Cardiac septum (tissue), 1 donor: ENCODE data around the gene NSUN5. TPM values are rescaled to one million over a fixed set of nuclear protein-coding genes. Genes with fewer than 3 reads are reported as not detected.
A peak's percentile ranks its signal among the peaks of the same experiment; 100 is the strongest.
"Not testable (repeated sequence)": the region's sequence is repeated elsewhere in the genome, so short reads cannot be mapped to it uniquely, and the experiment has no call there.

Source experiments
- DNase-seq: peaks from one replicate; pipeline ENCODE4 v3.0.0-alpha.2; 2020; ENCODE audit warnings: low spot score
- intact Hi-C: fragments of 100-400 bp; cut with DNase I; formaldehyde crosslinking; loops from one replicate; pipeline ENCODE4 v1.14.0; 2022
- total RNA-seq: library from RNA; stranded (reverse); fragmentation: NEBNext Ultra II Directional; extraction: Animal tissue kit (Norgen Biotek cat#: 25700); gene quantifications from one replicate; pipeline ENCODE4 v1.2.1, GENCODE V29; 2021
- donor health status: DM: no; HTN: no; CAD: no.

NSUN5 gene
- total RNA-seq, 1 donor from 2014 or later, result 15.5 TPM

DNA sequence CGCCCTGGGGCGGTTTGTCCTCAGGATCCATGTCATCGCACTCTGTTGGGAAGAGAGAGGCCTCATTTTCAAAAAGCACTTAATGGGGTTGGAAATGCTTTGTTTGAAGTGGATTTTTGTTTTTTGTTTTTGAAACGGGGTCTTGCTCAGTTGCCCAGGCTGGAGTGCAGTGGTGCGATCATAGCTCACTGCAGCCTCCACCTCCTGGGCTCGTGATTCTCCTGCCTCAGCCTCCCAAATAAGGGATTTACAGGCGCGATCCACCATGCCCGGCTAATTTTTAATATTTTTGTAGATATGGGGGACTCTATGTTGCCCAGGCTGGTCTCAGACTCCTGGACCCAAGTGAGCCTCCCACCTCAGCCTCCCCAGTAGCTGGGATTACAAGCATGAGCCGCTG lies 20.1 kb upstream of the NSUN5 start:
- DNase-seq, result no peak
- intact Hi-C loops, result no loop called here

DNA sequence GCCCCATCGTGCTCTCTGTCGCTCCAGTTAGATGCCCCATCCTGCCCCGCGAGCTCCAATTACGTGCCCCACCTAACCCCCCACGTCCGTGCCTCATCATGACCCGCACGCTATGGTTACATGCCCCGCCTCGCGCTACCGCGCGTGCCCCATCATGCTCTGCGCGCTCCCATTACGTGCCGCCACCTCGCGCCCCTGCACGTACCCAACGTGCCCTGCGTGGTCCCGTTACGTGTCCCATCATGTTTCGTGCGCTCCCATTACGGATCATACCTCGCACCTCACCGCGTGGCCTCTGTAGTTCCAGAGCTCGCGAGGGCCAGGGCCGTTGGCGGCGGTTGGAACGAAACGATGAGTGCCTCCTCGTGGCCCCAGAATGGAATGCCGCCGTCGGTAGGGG lies 19.3 kb upstream of the NSUN5 start, which contains the start of the genes FKBP6 and TRIM50:
TSS of gene FKBP6 (plus strand) at position 240 of the 400 bp plus-strand sequence. CDS start 268 bp downstream, outside the sequence.
TSS of gene TRIM50 (minus strand) at position 161 of the 400 bp plus-strand sequence. CDS start 3,295 bp downstream, outside the sequence.
- intact Hi-C loops, DNase-seq: not testable (repeated sequence)

DNA sequence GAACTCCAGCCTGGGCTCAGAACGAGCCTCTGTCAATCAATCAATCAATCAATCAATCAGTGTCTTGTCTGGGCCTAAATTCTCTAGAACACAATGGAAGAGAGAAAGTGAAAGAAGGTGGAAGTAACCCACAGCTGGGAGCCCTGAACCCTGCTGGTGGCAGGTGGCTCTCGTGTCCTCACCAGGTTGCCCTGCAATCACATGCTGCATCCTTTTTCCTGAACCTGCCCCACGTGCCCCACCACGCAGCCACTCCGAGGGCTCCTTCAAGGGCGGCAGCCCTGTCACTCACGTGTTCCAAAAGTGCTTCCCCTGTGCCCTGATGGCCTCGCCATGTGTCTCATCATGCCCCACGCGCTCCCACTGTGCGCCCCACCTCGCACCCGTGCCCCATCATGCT lies 18.8 kb upstream of the NSUN5 start:
- DNase-seq, intact Hi-C loops: not testable (repeated sequence)

DNA sequence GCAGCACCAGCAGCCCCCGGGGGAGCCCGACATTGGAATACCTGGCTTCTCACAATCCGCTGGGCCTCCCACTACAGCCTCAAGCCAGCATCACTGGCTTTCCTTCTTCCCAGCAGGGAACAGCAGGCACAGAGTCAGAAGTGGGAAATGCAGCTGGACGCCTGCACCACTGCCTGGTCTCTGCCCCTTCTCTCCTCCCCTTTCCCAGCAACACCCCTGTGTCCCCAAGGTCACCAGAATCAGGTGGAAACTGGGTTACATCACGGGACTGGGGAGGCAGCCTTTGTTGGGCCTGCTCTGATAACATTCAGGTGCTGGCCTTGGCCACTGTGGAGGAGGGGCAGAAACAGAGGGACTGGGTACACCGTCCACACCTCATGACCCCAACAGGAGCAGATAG lies 16.8 kb upstream of the NSUN5 start:
- DNase-seq, intact Hi-C loops: not testable (repeated sequence)

DNA sequence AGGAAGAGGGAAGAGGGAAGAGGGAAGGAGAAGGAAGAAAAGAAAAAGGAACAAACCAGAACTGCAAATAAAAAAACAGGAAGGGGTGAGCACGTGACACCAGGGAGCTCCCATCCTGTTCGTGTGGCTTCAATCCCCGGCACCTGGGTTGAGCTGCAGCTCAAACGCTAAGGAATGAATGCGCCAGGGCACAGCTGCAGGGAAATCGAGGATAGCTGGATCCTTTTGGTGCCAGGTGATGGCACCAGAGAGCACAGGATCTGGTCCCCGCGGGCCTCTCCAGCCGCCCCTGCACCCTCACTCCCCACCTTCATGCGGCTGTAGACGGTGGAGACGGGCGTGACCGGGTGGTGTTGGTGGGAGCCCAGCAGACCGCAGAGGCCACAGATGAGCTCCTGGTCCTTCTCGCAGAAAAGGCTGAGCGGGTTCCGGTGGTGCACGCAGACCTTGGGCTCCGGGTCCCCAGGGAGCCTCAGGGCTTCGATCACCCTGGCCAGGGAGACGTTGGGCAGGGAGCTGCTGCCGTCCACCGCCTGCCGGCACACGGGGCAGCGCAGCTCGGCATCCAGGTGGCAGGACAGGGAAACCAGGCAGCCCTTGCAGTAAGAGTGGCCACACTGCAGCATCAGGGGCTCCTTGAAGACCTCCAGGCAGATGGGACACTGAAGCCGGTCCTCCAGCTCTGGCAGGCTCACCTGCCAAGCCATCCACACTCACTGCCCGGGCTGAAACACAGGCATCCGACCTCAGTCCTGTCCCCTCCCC lies 15.6 kb upstream of the NSUN5 start:
- intact Hi-C loops, result not testable (repeated sequence)
- peak; percentile 78 for DNase-seq

DNA sequence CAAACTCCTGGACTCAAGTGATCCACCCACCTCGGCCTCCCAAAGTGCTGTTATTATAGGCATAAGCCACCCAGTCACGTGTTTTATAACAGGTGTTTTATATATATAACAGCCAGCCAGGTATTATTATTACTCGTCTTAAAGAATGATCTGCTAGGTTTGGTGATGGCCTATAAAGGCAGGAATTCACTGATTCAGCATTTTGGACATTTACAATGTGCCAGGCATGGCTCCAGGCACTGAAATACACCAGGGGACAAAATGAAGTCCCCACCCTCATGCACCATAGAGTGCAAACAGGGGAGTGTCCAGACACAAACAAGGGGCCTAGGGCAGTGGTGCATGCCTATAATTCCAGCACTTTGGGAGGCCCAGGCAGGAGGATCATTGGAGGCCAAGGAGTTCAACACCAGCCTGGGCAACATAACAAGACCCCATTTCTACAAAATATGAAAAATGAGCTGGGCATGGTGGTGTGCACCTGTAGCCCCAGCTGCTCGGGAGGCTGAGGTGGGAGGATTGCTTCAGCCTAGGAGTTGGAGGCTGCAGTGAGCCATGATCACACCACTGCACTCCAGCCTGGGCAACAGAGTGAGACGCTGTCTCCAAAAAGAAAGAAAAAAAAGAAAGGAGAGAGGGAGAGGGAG lies 14.9 kb upstream of the NSUN5 start:
- intact Hi-C loops, DNase-seq: not testable (repeated sequence)

DNA sequence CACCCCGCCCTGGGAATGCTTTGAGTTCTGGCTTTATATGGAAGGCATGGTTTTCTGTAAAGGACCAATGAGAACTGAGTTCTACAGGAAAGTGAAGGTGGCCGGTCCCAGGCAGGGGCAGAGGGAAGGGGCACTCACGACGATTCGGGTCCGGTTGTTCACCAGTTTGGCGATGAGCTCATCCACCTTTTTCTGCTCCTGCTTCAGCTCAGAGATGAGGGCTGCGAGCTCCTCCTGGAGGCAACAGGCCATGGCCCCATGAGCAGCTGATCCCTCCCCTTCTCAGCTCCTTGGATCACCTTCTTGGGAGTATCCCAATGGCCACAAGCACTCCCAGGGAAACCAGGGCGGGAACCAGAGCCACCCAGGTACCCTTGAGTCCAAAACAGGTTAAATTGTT lies 11.4 kb upstream of the NSUN5 start:
- intact Hi-C loops, DNase-seq: not testable (repeated sequence)

DNA sequence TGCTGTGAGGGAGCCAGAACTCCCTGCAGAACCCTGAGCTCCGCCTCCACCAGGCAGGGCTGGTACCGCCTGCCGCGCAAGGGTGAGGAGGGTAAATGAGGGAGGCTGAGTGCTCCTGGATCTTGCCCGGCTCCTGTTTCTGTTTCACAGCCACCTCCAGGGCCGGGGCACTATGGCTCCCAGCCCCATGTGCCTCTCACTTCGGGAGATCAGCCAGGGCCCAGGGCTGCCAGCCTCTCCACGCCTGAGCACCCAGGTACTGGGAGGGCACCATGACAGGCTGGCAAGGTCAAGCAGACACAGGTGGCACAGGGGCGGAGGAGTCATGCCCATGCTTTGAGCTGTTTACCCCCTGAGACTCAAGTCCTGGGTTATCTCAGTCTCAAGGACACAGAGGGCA lies 10.9 kb upstream of the NSUN5 start:
- intact Hi-C loops, DNase-seq: not testable (repeated sequence)

DNA sequence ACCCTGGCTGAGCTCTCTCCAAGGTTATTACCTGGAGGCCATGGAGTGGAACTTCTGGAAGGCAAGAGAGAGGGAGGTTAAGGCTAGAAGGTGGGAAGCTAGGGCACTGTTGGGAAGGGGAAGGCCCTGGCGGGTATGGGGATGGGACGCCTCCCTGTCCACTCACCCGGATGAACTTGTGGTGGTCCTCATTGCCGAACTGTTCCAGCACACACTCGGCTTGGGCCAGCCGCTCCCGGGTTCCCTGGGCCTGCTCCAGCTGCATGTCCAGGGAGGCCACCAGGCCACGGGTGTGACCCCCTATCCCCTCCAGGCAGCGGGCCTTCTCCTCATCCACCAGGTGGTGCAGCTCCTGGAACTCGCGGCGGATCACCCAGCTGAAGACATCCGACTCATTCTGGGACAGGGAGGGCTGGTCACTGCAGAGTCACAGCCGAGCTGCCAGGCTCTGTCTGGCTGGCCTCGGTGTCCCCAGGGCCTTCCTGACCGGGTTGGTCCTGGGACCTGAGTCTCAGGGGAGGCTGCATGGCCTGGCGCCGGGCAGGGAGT lies 10.1 kb upstream of the NSUN5 start:
- intact Hi-C loops, DNase-seq: not testable (repeated sequence)

DNA sequence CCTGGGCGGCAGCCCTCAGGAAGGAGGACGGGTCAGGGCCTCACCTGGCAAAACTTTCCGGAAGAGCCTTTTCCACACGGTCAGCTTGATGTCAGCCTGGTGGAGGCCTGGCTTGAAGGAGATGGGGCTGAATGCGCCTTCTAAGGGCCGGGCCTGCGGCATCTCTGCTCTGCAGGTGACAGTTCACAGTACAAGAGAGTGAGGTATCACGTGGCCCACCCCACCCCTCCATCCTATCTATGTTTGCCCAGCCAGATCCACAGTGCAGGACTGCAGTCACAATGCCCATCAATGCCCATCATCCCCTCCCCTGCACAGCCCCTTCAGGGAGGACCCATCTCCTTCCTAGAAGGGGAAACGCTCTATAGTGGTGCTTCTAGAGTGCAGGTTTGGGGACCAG lies 7.9 kb upstream of the NSUN5 start:
- DNase-seq, result no peak
- intact Hi-C loops, result no loop called here

DNA sequence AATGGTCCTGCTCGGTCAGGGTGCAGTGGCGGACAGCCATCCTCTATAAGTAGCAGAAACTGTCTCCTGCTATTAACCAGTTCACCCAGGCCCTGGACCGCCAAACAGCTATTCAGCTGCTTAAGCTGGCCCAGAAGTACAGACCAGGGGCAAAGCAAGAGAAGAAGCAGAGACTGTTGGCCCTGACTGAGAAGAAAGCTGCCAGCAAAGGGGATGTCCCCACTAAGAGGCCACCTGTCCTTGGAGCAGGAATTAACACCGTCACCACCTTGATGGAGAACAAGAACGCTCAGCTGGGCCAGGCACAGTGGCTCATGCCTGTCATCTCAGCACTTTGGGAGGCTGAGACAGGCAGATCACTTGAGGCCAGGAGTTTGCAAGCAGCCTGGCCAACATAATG lies 5.6 kb upstream of the NSUN5 start:
- intact Hi-C loops, result no loop called here
- DNase-seq, result no peak

DNA sequence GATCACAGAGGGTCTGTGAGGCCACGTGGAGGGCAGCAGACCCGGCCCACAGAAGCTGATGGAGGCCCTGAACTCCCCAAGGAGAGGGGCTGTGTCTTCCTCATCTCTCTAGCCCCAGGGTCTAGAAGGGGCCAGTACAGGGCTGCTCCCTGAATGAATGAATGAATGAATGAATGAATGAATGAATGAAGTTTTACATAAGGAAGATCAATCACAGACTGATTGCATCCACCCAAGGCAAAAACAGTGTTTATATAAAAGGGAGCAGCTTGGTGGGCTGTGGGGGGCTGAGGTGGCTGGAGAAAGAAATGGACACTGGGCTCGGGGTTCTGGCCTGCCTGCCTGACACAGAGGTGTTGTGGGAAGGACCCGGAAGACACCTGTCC lies 4.9 kb upstream of the NSUN5 start:
- intact Hi-C loops, result no loop called here
- no peak for DNase-seq

DNA sequence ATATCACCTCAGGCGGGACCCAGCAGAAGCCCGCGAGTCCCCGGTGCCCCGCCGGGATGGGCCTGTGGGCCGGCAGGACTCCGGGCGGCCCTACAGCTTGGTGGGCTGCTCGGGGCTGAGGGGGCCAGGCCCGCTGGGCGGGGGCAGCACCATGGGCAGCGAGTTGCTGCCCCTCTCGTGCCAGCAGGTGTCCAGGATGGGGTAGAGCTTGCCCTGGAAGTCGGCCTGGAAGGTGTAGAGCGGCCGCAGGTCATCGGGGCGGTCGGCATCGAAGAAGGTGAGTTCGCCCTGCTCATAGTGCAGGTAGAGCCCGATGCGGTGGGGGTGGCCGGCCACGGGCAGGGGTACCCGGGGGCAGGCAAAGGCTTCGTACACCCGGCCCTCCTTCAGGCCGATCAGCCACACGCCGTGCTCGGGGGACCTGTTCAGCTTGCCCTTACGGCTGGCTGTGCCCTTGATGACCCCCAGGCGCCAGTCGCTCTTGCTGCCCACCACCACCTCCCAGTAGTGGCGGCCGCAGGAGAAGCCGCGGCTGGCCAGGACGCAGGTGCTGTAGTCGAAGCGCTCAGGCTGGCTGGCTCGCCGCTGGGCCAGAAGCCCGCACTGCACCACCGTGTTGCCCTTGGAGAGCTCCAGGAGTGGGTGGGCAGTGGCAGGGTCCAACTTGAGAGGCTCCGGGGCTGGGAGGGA lies 4.3 kb upstream of the NSUN5 start:
- no peak for DNase-seq
- intact Hi-C loops, result no loop called here

DNA sequence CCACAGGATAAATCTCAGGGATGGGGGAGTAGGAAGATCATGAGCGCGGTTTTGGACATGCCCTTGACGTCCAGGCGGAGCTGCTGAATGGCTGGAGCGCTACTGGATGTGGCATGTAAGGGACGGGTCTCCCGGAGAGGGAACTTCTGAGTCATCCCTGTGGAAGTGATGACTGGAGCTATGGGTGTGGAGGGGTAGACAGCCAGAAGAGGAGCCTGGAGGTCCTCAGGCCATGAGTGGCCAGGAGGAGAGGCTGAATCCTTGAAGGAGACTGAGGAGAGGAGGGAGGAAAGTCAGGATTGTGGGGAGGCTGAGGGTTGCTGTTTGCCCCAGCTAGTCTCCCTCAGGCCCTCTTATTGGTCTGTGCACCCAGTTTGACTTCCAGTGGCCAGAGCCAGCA lies 2.8 kb upstream of the NSUN5 start:
- DNase-seq, intact Hi-C loops: not testable (repeated sequence)

DNA sequence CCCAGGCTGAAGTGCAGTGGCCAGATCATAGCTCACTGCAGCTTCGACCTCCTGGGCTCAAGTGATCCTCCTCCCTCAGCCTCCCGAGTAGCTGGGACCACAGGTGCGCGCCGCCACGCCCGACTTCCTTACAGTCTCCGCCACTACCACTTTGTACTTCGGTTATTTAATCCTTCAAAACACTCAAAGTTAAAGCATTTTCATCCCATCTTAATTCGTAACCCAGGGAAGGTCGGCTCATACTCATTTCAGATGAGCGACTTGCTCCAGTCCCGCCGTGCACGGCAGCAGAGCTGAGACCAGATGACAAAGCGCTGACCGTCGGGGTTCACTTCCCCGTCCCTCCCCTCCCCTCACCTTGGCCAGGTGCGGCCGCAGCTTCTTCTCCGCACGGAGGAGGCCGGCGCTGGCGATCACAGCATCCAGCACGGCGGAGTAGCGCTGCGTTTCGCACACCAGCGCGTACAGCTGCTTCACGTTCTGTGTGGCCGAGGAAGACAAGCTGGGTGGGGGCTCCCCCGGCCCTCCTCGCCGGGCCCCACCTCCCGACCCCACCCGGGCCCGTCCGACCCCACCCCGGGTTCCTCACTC lies 457 bp downstream of the NSUN5 start:
- intact Hi-C loops, result no loop called here
- no peak for DNase-seq

DNA sequence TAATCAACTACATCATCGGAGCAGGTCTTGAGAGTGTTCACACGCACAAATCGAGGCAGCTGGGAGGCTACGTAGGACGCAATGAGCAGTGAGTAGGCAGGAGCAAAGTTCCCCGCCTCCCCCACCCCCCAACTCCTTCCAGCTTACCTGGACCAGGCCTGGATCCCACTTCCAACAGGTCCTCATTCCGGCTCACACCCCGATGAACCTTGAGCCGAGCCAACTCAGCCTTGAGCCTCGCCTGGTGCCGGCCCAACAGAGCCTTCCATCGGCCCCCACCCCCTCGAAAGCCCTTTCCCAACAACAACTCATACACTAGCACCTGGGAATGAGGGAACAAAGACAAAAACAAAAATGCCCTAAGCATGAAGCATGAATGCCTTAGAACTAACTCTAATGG lies 1.2 kb downstream of the NSUN5 start:
- no peak for DNase-seq
- intact Hi-C loops, result no loop called here

DNA sequence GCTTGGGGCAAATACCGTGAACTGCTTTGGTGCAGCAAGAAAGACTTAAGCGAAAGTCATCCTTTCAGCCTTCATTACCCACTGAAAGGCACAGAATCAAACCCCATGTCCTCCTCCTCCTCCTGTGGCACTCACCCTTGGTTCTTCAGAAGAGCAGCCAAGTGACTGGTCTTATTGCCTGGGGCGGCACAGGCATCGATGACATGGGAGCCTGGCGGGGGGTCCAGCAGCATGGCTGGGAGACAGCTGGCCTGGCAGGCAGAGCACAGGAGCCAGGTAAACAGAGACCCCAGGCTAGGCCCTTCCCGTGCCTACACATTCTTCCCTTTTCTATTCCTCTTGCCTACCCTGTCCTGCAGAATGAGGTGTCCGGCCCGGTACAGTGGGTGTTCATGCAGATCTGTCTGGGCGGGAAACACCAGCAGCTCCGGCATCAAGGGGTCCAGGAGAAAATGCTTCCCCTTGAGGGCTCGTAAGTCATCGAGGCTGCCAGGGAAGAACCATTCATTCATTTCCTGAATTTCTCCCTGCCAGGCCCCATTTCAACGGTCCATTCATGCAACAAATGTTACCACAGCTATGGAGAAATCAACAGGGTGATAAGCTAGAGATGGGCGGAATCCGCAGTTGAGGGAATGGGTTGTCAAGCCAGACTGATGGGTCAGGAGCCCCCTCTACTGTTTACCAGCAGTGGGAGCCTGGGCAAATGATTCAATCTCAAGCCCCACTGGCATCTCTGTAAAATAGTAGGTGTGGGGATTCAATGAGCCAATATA lies 3.8 kb downstream of the NSUN5 start:
- DNase-seq, intact Hi-C loops: not testable (repeated sequence)

DNA sequence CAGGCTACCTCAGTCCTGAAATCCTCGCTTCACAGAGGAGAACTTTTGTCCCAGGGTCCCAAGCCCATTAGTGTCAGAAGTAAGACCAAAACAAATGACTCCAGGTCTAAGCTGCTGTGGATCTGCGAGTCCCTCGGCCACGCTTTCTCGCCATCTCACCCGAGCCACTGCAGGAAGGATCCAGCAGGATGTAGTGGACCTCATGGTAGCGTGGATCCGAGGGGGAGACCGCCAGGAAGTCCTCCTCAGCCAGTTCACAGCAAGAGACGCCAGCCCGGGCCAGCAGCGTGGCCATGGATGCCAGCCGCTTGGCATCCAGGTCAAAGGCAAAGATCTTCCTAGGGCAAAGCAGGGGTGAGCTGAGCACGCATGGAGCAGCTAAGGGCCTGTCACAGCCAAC lies 4.6 kb downstream of the NSUN5 start:
- no peak for DNase-seq
- intact Hi-C loops, result no loop called here

DNA sequence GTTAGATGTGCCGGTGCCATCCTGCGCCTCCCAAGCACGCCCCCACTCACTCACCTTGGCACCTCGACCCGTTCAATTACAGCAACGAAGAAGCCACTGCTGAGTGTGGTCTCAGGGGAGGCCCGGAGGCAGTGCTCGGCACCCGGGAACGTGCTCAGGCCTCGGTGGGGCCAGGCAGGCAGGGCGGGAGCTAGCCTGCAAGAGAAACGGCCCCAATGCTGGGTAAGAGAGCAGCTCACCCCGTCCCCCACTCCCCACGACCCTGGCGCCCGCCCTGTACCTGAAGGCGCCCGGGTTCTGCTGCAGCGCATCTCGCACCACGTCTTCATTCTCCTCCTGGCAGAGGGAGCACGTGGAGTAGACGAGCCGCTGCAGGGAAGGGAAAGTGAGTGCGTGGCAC lies 5.1 kb downstream of the NSUN5 start:
- DNase-seq, result no peak
- intact Hi-C loops, result no loop called here
